ENCODE measurements around the gene PCSK5. TPM values are rescaled to one million over a fixed set of nuclear protein-coding genes. Genes with fewer than 3 reads are reported as not detected.

Gene PCSK5
- total and polyA plus RNA-seq, 8 donors, result 0.37 to 86.3 (median 4.9) TPM

- TF ChIP-seq POLR2A (IDR thresholded peaks at IDR 0.05) (no peak), CTCF (IDR thresholded peaks at IDR 0.05) (no peak), EP300 (IDR thresholded peaks at IDR 0.05) (no peak), POLR2AphosphoS5 (IDR thresholded peaks at IDR 0.05) (no peak)
- Histone ChIP-seq H3K9me3 (no peaks in the 10 kb centered on the region), H3K36me3 (no peaks in the 10 kb centered on the region), H3K4me3 (no peak overlapping the region), H3K27me3 (no peaks in the 10 kb centered on the region), H3K4me1 (no peaks in the 10 kb centered on the region), H3K27ac (no peak overlapping the region)
- intact Hi-C loops (cut with DNase I; ENCODE audit: low total_unique reads), result no loop called here
- 75 to 83% (median 81%) methylated on average over 5 of the region's 5 CpGs for WGBS, 5 donors
- DNase-seq, result no peak
Measured at GRCh38 chr9:76003041-76003440, 112.6 kb downstream of the PCSK5 start.

- intact Hi-C loops (cut with DNase I; ENCODE audit: low total_unique reads), result no loop called here
- no peak for DNase-seq
- no peaks in the 10 kb centered on the region for H3K27me3 ChIP-seq
- no peaks in the 10 kb centered on the region for H3K4me1 ChIP-seq
- no peak overlapping the region for H3K4me3 ChIP-seq
- H3K27ac ChIP-seq, result no peak overlapping the region
- WGBS, 5 donors, result 74 to 92% (median 88%) methylated on average over 1 of the region's 1 CpG
- TF ChIP-seq POLR2A (IDR thresholded peaks at IDR 0.05) (no peak), POLR2AphosphoS5 (IDR thresholded peaks at IDR 0.05) (no peak), CTCF (IDR thresholded peaks at IDR 0.05) (no peak), EP300 (IDR thresholded peaks at IDR 0.05) (no peak)
- no peaks in the 10 kb centered on the region for H3K9me3 ChIP-seq
- H3K36me3 ChIP-seq, result no peaks in the 10 kb centered on the region
Measured at GRCh38 chr9:76004526-76004925, 114.1 kb downstream of the PCSK5 start.

- Histone ChIP-seq H3K36me3 (no peaks in the 10 kb centered on the region), H3K4me1 (no peaks in the 10 kb centered on the region), H3K27me3 (no peaks in the 10 kb centered on the region), H3K9me3 (no peaks in the 10 kb centered on the region), H3K27ac (no peak overlapping the region), H3K4me3 (no peak overlapping the region)
- TF ChIP-seq CTCF (IDR thresholded peaks at IDR 0.05) (no peak), POLR2A (IDR thresholded peaks at IDR 0.05) (no peak), POLR2AphosphoS5 (IDR thresholded peaks at IDR 0.05) (no peak), EP300 (IDR thresholded peaks at IDR 0.05) (no peak)
- intact Hi-C loops (cut with DNase I; ENCODE audit: low total_unique reads), result no loop called here
- 78 to 85% (median 82%) methylated on average over 3 of the region's 3 CpGs for WGBS, 5 donors
- no peak for DNase-seq
Measured at GRCh38 chr9:76007935-76008334, 117.5 kb downstream of the PCSK5 start.

GRCh38 chr9:76013809-76014208, 123.3 kb downstream of the PCSK5 start:
- no peaks in the 10 kb centered on the region for H3K27me3 ChIP-seq
- TF ChIP-seq POLR2AphosphoS5 (IDR thresholded peaks at IDR 0.05), result no peak
- TF ChIP-seq EP300 (IDR thresholded peaks at IDR 0.05), result no peak
- no peak for TF ChIP-seq POLR2A (IDR thresholded peaks at IDR 0.05)
- no peak for TF ChIP-seq CTCF (IDR thresholded peaks at IDR 0.05)
- no peak overlapping the region for H3K4me3 ChIP-seq
- intact Hi-C loops (cut with DNase I; ENCODE audit: low total_unique reads), result no loop called here
- no peaks in the 10 kb centered on the region for H3K9me3 ChIP-seq
- WGBS, 5 donors, result 65 to 81% (median 75%) methylated on average over 2 of the region's 2 CpGs
- peaks cover 0 to 8% (median 2%) of the 10 kb centered on the region in 4 donors for H3K4me1 ChIP-seq
- no peaks in the 10 kb centered on the region for H3K36me3 ChIP-seq
- H3K27ac ChIP-seq, result no peak overlapping the region
- DNase-seq, result no peak

All from stomach (tissue), 9 donors.